PC-9 (cell line): ENCODE results near the gene BHLHA15.

ENCODE experiments used
- CTCF ChIP-seq: fragments of 200-600 bp; sonication (generic); conservative IDR thresholded peaks from 2 replicates; pipeline ENCODE4 v1.6.1; 2017; ENCODE audit warnings: mixed run types, antibody characterized with exemption, mild to moderate bottlenecking, moderate library complexity
- EZH2 ChIP-seq: fragments of 200-600 bp; sonication (generic); IDR thresholded peaks from 2 replicates; pipeline ENCODE4 v1.8.0; 2017; ENCODE audit warnings: antibody characterized with exemption, low read depth

- TF ChIP-seq CTCF (no peak), EZH2 (no peak)
These were observed 40.6 kb downstream of the BHLHA15 start, which contains the start of gene TECPR1 for GRCh38 chr7:98251601-98252424.
